IPS DF 19.7 (cell line): ENCODE results near the gene RNF224.
A peak's percentile ranks its signal among the peaks of the same experiment; 100 is the strongest.

ENCODE experiments used
- DNase-seq: peaks from one replicate; pipeline ENCODE4 v3.0.0-alpha.2; 2013; ENCODE audit warnings: low read depth, low spot score

RNF224 gene

GRCh38 chr9:137192448-137192780 is 34.9 kb upstream of the RNF224 start:
- no peak for DNase-seq

DNA sequence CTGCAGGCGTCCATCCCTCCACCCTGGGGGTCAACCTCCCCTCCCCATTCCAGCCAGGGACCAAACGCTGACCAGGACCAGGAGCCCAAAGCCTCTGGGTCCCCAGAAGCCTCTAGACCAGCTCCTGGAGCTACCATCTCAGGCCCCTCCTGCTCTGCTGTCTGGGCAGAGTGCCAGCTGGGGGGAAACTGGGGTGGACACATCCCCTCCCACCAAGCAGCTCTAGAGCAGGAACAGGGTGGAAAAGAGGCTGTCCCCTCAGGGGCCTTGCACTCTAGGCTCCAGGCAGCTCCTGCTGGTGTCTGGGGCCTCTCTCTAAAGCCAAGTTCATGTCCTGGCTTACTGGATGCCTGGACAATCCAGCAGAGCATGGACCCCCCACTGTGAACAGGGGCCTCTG is 34.4 kb upstream of the RNF224 start:
- no peak for DNase-seq

DNA sequence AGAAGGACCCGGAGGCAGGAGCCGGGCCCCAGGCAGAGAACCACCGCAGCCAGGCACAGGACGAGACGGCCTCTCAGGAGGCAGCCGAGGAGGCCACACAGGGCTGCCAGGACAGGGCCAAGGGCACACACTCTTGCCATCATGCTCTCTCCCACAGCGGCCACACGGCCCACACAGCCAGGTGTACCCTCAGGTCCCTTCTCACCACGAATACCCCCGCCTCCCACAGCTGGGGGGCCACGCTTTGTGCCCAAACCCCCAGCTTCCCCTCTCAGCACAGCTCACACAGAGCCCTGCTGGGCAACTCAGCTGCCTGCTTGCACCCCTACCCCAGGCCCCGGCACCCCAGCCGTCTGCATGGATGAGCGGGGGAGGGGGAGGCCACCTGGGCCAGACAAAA is 33.5 kb upstream of the RNF224 start:
- DNase-seq = no peak

GRCh38 chr9:137194388-137194787 is 32.9 kb upstream of the RNF224 start:
- no peak for DNase-seq

GRCh38 chr9:137194909-137195308 is 32.4 kb upstream of the RNF224 start:
- DNase-seq = no peak

GRCh38 chr9:137195525-137196220 is 31.6 kb upstream of the RNF224 start:
- DNase-seq = no peak

DNA sequence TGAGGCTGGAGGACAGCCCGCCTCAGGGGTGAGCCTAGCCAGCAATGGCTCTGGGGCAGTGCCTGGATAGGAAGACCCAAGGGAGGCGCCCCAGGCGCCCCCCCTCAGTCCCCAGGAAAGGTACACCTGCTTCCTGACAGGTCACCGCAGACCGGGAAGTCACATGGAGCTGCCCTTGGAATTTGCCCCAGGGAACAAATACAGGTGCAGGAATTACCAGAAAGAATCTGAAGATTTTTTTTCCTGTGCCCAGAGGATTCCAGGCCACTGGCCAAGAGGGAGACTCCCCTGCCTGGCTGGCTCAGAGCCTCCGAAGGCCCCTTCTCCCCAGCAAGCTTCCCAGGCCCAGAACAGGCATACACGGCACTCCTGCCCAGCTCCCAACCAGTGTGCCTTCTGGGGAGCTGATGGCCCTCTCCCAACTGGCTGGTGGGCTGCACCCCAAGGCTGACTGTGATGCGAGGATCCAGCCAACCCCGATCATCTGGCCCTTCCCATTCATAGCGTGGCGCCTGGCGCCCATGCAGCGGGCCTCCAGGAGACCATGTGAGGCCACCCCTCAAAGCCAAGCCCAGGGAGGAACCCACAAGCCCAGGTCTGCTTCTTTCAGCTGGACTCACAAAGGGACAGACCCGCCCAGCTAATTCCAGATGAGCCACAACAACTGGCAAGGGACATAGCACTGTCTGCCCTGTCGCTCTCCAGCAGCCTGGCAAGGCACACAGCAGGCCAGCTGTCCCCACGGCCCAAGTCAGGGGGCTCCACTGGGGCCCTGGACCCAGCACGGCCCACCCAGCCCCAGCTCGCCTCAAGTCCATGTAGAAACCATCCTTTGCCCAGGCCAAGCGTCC is 29.0 kb upstream of the RNF224 start:
- no peak for DNase-seq

GRCh38 chr9:137198902-137199283 is 28.4 kb upstream of the RNF224 start:
- no peak for DNase-seq

DNA sequence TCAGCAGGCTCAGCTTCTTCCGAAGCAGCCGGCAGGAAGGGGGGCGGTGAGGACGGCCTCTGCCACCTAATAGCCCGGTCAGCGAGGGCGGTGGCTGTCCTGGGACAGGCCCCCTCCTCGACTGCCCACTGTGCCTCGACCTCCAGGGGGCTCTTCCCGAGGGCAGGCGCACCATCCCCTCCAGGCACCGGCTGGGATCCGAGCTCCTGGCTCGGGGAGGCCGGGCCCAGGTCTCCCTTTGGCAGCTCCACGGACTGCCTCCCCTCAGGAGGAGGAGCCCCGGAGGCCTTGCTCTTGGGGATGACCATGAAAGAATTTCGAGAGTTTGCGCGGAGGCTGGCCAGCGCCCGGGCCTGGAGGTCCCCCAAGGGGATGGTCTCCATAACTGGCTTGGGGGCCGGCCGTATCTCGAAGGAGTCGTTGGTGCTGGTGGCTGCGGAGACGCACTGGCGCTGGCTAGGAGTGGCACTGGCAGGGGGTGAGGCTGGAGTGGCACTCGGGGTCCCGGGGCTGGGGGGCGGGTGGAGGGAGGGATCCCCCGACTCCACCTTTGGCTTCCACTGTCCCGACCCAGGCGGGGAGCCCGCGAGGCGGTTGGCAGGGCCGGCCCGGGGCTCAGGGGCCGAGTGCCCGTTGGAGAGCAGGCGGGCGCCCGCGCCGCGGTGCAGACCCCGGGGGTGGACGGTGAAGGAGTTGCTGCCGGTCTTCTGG is 27.7 kb upstream of the RNF224 start:
- DNase-seq = no peak

DNA sequence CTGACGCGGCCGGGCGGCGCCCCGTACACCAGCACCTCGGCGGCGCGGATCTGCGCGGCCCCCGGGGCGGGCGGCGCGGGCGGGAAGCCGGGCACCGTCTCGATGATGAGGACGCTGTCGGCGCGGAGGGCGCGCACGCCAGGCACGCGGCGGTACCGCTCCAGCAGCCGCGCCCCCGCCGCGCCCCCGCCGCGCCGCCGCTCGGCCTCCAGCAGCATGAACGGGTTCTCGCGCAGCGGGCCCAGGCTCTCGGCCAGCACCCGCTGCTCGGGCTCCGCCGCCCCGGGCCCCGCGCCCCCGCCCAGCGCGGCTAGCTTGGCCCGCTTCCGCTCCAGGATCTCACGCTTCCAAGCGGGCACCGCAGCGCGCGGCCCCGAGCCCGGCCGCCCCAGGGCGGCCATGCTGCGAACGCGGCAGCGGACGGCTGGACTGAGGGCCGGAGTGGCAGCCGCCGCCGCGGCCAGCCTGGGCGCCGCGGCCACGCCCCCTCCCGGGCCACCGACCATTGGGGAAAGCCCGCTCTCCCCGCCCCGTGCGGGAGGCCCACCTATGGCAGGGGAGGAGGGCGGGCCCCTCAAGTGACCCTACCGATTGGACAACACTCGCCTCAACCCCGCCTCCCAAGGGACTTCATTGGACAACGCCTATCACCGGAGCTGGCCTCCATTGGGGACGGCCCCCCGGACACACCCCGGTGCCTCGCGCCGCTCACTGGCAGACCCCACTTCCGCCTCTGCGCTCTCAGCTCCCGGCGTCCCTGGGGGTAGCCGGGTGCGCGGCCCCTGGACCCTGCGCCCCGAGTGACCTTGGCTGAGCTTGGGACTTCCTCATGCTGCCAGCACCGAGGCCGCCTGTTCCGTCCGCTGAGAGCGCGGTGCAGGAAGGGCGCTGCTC is 26.7 kb upstream of the RNF224 start, which contains the start of gene TPRN:
TSS of gene TPRN (minus strand) at position 431 of the 894 bp plus-strand sequence. CDS start at position 401, 30 bp downstream.
- peak; percentile 95 for DNase-seq

DNA sequence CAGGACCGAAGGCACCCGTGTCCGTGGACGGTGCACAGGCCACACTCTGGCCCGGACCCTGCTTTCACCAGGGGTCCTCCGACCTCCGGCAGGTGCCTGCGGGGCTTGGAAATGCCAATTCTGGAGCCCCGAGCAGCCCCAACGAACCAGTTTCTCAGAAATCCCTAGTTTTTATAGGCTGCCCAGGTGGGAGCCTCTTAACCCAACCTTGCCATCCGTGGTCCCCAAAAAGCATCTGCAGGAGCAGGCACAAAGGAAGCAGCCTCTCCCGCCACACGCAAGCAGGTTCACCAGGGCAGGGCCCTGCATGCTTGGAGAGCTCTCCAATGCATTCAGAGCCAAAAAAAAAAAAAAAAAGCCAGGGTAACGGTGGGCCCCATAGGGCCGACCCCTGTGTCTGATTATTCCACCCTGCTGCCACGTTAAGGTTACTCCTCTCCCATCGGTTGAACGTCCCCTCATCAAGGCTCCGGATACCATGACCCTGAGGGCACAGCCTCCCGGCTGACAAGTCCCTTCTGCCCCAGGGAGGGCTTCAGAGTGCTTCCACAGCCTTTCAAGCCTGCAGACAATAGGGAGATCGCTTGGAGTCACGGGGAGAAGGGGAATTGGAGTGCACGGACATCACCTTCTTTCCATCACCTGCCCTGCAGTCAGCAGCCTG is 26.0 kb upstream of the RNF224 start:
- no peak for DNase-seq

DNA sequence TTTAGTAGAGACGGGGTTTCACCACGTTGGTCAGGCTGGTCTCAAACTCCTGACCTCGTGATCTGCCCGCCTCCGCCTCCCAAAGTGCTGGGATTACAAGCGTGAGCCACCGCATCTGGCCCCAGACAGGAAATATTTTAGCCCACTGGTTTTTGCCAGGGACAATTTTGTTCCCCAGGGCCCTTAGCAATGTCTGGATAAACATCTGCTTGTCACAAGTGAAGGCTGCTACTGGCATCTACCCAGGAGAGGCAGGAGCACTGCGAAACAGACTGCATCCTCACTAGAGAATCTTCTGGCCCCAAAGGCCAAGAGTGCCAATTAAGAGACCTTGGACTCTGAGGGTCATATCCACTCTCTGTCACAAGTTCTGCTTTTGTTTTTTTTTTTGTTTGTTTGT is 24.3 kb upstream of the RNF224 start:
- no peak for DNase-seq

DNA sequence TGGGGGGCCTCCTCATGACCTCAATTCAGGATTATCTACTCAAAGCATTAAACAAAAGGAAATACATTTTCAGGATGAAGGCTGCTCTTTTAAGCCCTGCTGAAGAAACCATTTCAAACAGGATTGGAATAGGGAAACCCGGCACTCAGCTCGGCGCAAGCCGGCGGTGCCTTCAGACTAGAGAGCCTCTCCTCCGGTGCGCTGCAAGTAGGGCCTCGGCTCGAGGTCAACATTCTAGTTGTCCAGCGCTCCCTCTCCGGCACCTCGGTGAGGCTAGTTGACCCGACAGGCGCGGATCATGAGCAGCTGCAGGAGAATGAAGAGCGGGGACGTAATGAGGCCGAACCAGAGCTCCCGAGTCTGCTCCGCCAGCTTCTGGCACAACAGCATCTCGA is 22.6 kb upstream of the RNF224 start:
- DNase-seq = no peak

GRCh38 chr9:137205126-137206069 is 21.9 kb upstream of the RNF224 start, which contains the start of the genes NDOR1 and TMEM203:
NDOR1 (plus strand) TSS chr9:137205700; CDS start chr9:137205778, 78 bp downstream.
TMEM203 (minus strand) TSS chr9:137205648; CDS start chr9:137205414, 234 bp downstream.
- no peak for DNase-seq

- no peak for DNase-seq
These were observed 20.7 kb upstream of the RNF224 start for GRCh38 chr9:137206602-137207001.

GRCh38 chr9:137211532-137211931 is 15.8 kb upstream of the RNF224 start:
- no peak for DNase-seq

- no peak for DNase-seq
These were observed 14.8 kb upstream of the RNF224 start for GRCh38 chr9:137212520-137212919.

DNA sequence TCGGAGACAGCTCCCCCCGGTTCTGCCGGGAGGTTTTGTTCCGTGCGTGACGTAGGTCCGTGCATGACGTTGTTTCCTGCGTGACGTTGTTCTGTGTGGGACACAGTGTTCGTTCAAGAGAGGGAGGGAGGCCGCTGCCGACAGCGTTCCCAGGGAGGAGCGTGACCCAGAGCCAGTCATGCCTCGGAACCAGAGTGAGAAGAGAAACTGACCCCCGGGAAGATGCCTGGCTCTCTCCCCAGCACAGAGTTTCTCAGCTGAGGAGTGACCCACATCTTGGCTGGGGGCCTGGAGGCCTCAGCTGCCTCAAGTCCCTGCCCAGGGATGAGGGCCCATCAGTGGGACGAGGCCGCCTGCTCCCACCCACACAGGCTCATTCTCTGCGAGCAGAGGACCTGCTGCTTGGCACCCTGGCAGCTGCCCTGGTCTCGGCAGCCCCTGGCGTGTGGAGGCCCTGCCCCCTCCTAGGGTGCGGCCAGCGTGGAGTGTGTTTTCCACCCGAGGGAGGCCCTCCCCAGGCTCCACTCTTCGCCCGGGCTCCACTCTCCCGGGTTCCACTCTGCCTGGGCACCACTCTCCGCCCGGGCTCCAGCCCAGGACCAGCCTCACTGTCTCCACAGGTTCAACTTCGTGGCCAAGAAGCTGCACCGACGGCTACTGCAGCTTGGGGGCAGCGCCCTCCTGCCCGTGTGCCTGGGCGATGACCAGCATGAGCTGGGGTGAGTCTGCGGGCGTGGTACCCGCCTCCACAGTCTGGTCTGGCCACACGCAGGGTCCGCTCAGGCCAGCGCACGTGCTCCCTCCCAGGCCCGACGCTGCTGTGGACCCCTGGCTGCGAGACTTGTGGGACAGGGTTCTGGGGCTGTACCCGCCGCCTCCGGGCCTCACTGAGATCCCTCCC is 13.9 kb upstream of the RNF224 start:
- no peak for DNase-seq

- no peak for DNase-seq
These were observed 12.7 kb upstream of the RNF224 start for GRCh38 chr9:137214620-137215019.
